HG03575 (cell line): ENCODE data around the gene SLC35A4.

Source experiments
- ATAC-seq: cut with Tn5 transposase; IDR thresholded peaks from one replicate; pipeline ENCODE4 v1.9.1; 2021; ENCODE audit not compliant: unreplicated experiment, insufficient number of reproducible peaks, low FRiP score; ENCODE audit errors: extremely low read depth

The SLC35A4 gene

DNA sequence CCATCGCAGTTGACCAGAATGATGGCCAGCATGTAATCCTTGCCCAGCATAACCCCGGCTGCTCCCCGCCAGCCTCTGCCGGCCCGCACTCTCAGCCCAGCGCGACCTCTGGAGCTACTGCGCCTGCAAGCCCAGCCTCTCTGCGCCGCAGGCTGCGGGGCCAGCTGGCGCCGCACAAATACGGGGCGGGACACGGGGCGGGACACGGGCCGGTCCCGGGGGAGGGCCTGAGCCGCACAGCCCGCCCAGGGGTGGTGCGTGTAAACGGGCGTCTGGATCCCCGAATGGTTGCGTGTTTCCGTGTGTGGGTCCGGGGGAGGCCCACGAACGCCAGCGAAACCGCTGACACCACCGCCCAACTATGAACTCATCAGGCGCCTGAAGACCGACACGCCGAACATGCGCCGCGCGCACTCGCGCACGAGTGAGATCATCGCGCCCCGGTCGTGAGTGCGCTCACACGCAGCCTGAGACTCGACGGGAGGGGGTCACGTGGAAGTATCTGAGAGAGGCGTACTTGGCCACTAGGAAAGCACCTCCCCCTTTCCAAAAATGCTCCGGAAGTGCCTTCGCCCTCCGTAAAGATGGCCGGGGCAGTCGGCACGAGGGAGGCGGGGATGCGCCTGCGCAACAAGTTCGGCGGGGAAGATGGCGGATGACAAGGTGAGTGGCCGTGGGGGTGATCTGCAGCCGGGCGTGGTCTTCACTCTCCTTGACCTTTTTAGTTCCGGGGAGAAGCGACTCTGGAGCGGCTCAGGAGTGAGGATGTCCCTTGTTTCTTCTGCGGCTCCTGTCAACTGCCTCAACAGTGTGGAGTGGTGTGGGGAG, at the start of gene SLC35A4, which contains the start of gene APBB3:
TSS of gene SLC35A4 (plus strand) at position 633 of the 828 bp plus-strand sequence. CDS start 2,342 bp downstream, outside the sequence.
TSS of gene APBB3 (minus strand) at position 403 of the 828 bp plus-strand sequence. CDS start at position 50, 353 bp downstream.
- peak; percentile 48 for ATAC-seq

DNA sequence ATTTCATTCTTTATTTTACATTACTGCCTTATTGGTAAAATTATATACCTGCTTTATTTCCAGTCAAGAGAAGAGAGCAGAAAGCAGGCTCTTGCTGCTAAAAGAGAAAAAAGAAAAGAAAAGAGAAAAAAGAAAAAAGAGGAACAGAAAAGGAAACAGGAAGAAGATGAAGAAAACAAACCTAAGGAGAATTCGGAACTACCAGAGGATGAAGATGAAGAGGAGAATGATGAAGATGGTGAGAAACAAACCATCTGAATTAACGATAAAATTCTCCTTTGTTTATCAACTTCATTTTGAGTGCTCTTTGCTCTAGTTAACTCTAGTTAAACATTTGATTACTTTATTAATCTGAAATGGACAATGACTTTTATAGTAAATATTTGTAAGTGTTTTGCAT, 40.6 kb upstream of the SLC35A4 start:
- no peak for ATAC-seq

GRCh38 chr5:140540227-140540626, 24.4 kb upstream of the SLC35A4 start:
- no peak for ATAC-seq

DNA sequence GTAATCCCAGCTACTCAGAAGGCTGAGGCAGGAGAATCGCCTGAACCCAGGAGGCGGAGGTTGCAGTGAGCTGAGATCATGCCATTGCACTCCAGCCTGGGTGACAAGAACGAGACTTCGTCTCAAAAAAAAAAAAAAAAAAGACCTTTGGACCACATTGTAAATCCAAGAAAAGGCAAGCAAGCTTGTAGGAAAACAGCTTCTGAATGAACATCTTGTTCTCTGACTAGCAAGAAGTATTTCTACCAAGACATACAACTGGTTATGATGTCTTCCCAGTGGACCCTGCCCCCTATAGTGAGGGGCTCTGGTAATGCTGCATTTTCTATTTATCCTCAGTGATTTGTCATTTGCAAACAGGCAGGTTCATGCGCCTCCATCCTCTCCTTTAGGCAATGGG, 21.7 kb upstream of the SLC35A4 start:
- ATAC-seq: no peak

- no peak for ATAC-seq
These were observed 19.6 kb upstream of the SLC35A4 start for GRCh38 chr5:140544986-140545385.

GRCh38 chr5:140545606-140546005, 19.0 kb upstream of the SLC35A4 start:
- no peak for ATAC-seq

- ATAC-seq: no peak
These were observed 17.6 kb upstream of the SLC35A4 start for GRCh38 chr5:140546851-140547507.

DNA sequence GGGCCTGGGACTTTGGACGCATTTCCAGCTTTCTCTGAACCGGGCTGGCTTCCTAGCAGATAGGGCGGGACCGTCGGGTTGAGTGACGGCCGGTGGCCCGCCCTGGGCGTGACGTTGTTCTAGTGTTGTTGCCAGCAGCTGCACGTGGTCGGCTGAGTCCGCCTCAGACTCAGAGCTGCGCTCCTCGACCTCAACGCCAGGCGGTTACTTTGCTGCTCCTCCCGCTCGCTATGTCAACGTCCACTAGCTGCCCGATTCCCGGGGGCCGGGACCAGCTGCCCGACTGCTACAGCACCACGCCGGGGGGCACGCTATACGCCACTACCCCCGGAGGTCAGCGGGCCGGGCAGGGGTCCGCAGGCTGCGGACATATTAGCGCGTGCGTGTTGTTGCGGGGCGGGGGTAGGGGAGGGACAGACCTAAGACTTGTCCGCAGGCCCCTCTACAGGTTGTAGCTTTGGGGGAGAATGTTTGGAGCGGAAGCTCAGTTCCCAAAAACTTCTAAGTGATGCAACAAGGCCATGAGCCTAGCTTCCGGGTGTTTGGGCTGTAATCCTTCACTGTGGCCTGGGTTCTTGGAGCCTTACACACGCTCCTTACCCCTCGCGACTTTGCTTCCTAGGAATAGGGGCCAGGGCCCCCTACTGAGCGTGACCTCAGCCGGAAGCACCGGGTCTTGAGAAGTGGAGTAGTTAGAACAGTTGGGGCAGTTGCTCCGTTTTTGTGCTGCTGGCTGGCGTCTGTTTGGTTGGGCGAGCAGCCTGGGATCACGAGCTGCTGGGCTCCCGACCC, 16.9 kb upstream of the SLC35A4 start, which contains the start of gene EIF4EBP3:
TSS of gene EIF4EBP3 (plus strand) at position 155 of the 792 bp plus-strand sequence. CDS start at position 231, 76 bp downstream.
- ATAC-seq: peak; percentile 88

DNA sequence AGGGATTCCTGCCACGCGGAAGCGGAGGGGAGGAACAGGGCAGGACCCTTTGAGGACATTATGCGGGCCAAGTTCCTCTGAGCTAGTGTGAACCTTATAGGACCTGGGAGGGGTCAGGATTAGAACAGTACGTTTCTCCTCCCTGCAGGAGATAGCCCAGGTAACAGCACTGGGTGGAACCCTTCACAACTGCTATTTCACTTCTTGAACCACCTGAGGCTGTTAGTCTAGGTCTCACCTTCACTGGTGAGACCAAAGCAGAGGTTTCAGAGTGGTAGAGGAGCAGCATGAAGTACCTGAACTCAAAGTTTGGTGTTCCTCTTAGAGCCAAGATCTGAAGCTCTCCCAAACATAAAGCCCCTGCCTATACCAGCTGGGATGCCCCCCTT, 16.3 kb upstream of the SLC35A4 start:
- no peak for ATAC-seq

GRCh38 chr5:140548791-140549190, 15.8 kb upstream of the SLC35A4 start:
- no peak for ATAC-seq

DNA sequence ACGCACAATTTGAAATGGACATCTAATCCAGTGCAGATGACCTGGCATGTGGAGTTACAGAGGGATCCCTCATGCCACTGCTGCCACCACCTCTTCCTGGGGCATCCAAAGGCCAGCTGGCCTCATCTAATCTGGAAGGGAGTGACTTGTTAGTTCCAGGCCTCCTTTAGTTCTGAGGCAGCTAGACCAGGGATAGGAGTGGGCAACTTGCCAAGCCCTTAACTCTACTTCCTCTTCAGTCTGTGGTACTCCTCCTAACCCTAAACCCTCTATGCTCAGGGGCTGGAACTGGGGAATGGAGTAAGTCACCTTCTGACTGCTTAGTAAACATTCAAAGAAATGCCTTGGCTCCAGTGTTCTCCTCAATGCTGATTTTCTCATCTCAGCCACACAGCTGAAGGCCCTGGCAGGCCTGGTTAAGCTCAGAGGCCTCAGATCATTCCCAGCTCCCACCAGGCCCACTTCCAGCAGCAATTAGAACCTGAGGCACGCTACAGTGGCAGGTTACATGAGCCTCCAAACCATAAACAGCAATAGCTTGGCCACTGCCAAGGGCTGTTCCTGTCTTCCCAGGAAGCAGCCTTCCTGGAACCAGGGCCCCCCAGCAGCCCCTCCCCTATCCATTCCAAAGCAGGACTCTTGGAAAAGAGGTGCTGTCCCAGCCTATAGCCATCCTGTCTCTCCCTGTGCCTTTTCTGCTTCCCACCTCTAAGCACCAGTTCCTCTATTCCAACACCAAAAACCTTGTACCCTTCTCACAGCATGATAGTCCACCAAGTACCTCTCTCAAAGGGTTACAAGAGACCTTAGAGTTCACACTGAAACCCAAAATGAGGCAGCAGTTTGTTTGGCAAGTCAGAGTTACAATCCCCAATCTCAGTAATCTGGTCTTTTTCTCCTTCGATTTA, 15.1 kb upstream of the SLC35A4 start:
- no peak for ATAC-seq

GRCh38 chr5:140550147-140551079, 14.2 kb upstream of the SLC35A4 start:
- no peak for ATAC-seq

DNA sequence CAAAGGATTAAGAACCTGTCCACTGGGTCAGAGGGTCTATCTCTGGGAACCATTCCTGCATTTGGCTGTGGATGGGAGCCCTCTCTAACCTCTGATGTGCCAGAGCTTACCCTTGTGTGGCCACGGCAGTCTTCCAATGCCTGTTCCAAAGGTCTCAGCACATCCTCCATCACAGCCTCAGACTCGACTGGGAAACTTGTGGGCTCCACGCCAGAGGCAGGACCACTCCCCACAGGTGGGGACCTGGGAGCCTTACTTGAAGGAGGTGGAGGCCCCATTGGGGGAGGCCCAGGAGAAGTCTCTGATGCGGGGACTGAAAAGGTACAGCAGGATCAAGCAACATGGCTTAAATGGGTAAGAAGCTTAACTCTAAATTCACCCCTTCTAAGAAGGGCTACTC, 12.8 kb upstream of the SLC35A4 start:
- no peak for ATAC-seq

- ATAC-seq: no peak
These were observed 11.0 kb upstream of the SLC35A4 start for GRCh38 chr5:140553657-140554056.

- no peak for ATAC-seq
These were observed 10.2 kb upstream of the SLC35A4 start for GRCh38 chr5:140554454-140554853.

DNA sequence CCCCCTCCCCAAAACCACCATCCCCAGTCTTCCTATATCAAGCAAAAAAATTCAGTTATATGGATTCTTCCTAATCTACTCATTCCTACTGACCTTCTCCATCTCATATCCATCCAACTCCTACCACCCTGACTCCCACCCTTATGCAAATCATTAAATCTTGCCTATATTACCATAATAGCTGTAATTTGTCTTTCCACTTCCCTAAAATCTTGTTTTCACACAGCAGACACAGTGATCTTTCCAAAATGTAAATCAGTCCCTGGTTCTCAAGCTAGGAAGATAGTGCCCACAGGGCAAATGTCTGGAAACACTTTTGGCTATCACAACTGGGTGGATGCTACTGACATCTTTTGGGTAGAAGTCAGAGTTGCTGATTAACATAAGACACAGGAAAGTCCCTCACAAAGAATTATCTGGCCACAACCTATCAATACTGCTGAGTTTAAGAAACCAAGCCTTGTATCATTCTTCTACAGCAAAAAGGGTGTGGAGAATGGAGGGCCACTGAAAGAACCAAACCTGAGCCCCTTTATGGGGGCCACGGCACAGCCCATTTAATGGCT, 8.8 kb upstream of the SLC35A4 start:
- ATAC-seq: no peak

GRCh38 chr5:140556438-140556837, 8.2 kb upstream of the SLC35A4 start:
- ATAC-seq: no peak
